Uterus (tissue), 2 donors: ENCODE results near the gene WNT8A.
A peak's percentile ranks its signal among the peaks of the same experiment; 100 is the strongest.

Source experiments
- CTCF ChIP-seq, 4 experiments: fragments of 200-600 bp in 2 of 4; fragments of 450-650 bp in 2 of 4; sonication (generic) in 2 of 4; IDR thresholded peaks; one replicate each; pipeline ENCODE4 v1.5.1; 2016 to 2019; ENCODE audit warnings: antibody characterized with exemption in 4 of 4, mild to moderate bottlenecking in 2 of 4, moderate library complexity in 1 of 4
- POLR2A ChIP-seq, 2 donors: fragments of 450-650 bp; IDR thresholded peaks; one replicate each; pipeline ENCODE4 v1.6.1; 2016; ENCODE audit warnings: antibody characterized with exemption in 2 of 2, mild to moderate bottlenecking in 1 of 2, moderate library complexity in 1 of 2

DNA sequence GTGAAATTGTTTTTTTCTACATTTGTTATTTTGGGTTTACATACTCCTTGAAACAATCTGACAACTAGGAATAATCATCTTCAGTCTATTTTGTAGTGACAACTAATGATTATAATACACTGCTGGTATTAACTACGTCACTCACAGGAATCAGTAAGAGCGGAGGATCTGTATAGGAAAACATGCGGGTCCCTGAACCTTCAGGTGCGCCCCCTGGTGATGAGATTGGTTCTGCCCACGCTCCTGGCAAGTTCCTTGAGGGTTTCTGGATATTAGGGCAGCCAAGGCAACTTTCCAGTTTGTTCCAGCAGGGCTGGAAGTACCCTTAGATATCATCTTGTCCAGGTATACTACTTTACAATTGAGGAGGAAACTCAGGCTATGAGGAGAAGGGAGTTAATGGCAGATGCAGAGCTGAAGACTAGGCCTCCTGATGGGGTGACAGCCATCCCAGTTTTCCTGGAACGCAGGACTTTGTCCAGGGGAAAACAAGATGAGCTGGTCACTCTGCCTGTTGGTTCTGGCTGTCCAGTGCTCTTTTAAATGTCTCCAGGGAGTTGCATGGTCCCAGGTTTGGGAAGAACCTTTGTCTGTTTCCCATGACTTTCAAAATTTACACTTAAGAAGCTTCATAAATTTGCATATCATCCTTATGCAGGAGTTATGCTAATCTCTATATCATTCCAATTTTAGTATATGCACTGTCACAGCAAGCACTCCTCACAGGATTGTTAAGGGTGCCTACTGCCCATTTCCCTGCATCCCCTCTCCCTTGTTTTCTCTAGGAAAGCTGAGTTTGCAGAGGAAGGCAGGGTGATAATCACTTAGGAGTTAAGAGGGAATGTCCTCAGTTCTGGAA is 14.9 kb upstream of the WNT8A start:
- TF ChIP-seq CTCF (IDR thresholded peaks at IDR 0.05) = peak; percentile 48 to 58 (median 53)
- TF ChIP-seq POLR2A (IDR thresholded peaks at IDR 0.05) = no peak
